Loucy (cell line): ENCODE measurements around the gene TIMM44.

Source experiments
- CTCF ChIP-seq: fragments of 200-600 bp; sonication (generic); conservative IDR thresholded peaks from 2 replicates; pipeline ENCODE4 v1.5.1; 2014; ENCODE audit warnings: mild to moderate bottlenecking, antibody characterized with exemption, low read length
- EZH2phosphoT487 ChIP-seq: fragments of 200-600 bp; IDR thresholded peaks from 2 replicates; pipeline ENCODE4 v1.6.1; 2018; ENCODE audit warnings: antibody characterized with exemption, mild to moderate bottlenecking, moderate library complexity, borderline replicate concordance

GRCh38 chr19:7924651-7925170 lies 18.8 kb downstream of the TIMM44 start:
- TF ChIP-seq CTCF, result no peak
- no peak for TF ChIP-seq EZH2phosphoT487
